Caki2 (cell line): ENCODE data around the gene UBR1. TPM values are rescaled to one million over a fixed set of nuclear protein-coding genes. Genes with fewer than 3 reads are reported as not detected.
"Not testable (repeated sequence)": the region's sequence is repeated elsewhere in the genome, so short reads cannot be mapped to it uniquely, and the experiment has no call there.

ENCODE experiments used
- DNase-seq: peaks from one replicate; pipeline ENCODE4 v3.0.0-alpha.2; 2015; ENCODE audit warnings: low read depth
- in situ Hi-C: cut with HindIII; loops from 2 replicates; pipeline ENCODE4 v1.10.0; 2016; ENCODE audit warnings: low sequenced_read_pairs, low pct_unique_long_range_greater_than_20kb, mixed read lengths
- total RNA-seq: library from RNA; depleted of rRNA; stranded (reverse); fragments of >200 nt; shearing (Covaris generic); gene quantifications from 2 replicates; pipeline ENCODE4 v1.2.3, GENCODE V29; 2014; ENCODE audit warnings: low replicate concordance; rRNA removed

Gene UBR1
- total RNA-seq = 15.1 and 37.6 TPM in 2 replicates

DNA sequence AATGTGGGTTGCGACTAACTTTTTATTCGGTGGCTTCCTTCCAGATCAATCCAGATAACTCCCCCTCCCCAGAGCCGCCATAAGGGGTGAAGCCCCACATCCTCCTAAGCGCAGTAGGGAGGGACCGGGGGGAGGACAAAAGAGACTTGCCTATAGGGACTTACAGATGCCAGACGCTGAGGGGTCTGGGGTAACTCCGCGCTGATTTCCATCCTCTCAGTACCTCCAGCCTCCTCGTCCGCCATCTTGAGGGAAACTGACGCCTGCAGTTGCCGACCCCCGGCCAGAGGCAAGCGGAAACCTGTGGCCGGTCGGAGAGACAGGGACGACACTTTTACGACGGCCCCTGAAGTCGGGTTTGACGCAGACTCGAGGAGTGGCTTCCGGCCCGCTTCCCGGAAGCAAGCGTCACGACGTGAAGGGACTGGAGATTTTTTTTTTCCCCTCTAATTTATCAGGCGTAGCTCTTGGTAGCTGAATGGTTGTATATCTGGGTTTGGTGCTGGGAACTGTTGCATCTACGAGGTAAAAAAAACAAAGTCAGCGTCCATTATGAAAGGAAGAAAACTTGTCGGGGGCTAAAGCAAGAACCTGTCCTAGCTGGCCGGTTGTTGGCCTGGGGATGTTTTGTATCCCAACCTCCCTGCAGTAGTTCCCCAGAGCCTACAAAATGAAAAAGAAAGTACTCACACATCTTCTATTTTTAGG is at the start of gene UBR1:
Gene UBR1, minus strand, starts transcription at position 261 of the 708 bp plus-strand sequence. Its CDS starts 16 bp downstream, at position 245.
- DNase-seq = peak; percentile 76
- in situ Hi-C loops = no loop called here

DNA sequence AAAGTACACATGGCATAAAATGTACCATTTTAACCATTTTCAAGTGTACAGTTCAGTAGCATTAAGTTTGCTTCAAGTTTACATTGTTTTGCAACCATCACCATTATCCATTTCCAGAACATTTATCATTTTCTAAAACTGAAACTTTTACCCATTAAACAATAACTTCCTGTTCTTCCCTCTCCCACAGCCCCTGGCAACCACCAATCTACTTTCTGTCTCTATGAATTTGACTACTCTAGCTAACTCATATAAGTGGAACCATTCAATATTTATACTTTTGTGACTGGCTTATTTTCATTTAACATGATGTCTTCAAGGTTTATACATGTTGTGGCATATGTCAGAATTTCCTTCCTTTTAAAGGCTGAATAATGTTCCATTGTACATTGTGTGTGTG is 47.4 kb upstream of the UBR1 start:
- no peak for DNase-seq
- in situ Hi-C loops = no loop called here

DNA sequence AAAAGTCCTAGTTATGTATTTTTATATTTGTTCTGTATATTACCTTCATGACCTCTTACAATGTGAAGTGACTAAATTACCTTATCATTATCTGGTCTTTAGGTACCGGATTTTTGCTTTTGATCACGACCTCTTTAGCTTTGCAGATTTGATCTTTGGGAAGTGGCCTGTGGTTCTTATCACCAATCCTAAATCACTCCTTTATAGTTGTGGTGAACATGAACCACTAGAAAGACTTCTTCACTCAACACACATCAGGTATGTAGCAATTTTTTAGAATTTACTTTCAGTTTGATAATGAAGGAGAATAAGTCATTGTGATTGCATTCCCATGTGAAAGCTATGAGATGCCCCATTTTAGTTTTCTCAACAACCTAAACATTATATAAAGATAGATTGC is 45.9 kb upstream of the UBR1 start:
- in situ Hi-C loops = no loop called here
- no peak for DNase-seq

DNA sequence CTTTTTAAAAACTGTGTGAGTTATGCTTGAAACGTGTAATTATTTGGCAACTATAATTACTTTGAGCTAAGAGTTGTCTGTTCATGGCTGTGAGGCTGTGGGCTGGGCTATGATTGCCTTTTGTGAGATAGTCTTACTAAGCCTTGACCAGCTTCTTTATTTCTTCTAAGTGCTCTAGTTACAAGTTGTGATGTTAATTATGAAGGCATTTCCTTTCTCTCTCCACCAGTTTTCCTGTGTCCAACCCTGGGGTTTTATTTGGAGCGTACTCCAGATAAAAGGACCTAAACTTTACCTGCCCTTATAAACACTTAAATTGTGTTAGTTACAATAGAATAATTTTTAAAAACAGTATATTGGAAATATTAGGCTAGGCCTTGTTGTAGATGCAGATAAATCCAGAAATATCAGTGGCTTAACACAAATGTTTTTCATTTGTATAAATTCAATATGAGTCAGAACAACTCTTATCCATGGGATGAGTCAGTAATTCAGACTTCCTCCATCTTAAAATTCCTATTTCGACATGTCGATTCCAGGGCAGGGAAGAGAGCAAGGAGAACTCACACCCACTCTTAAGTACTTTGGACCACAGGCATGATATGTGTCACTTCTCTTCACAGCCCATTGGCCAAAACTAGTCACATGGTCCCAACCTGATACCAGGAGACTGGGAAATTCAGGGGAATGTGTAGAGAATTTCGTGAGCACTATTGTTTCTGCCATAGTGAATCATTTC is 44.5 kb upstream of the UBR1 start:
- peak; percentile 47 for DNase-seq
- in situ Hi-C loops = no loop called here

DNA sequence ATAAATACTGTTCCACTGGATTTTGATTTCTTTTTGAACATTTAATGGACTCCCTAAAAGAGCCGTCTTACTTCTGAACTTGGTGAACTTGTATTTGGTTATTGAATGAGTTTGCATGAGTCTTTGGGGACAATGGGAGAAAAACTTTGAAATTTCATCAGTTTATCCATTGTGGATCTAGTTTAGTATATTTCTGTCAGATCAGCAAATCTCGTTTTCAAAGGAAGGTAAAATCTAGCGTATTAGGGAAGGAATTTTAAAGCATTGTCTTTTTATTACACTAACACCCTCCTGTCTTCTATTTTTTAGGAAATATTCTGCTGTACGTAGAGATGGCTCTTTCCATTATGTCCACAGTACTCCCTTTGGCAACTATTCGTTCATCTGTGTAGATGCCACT is 40.3 kb upstream of the UBR1 start:
- in situ Hi-C loops = no loop called here
- DNase-seq = no peak

DNA sequence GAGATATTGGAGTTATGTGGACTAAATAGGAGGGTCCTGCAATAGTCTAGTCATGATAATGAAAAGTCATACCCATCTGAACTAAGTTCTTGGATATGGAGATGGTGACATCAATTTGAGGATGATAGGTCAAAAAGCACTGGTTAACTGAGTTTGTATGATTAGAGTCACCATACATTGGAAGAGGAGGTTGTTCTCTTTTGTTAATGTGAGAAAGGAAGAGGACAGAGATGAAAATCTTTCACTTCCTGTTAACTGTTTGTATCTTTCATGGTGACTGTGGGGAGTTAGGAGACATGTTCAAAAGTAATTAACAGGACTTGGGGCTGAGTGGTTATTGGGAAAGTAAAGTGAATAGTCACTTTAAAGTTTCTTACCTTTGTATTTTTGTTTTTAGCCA is 38.7 kb upstream of the UBR1 start:
- in situ Hi-C loops = no loop called here
- DNase-seq = no peak

DNA sequence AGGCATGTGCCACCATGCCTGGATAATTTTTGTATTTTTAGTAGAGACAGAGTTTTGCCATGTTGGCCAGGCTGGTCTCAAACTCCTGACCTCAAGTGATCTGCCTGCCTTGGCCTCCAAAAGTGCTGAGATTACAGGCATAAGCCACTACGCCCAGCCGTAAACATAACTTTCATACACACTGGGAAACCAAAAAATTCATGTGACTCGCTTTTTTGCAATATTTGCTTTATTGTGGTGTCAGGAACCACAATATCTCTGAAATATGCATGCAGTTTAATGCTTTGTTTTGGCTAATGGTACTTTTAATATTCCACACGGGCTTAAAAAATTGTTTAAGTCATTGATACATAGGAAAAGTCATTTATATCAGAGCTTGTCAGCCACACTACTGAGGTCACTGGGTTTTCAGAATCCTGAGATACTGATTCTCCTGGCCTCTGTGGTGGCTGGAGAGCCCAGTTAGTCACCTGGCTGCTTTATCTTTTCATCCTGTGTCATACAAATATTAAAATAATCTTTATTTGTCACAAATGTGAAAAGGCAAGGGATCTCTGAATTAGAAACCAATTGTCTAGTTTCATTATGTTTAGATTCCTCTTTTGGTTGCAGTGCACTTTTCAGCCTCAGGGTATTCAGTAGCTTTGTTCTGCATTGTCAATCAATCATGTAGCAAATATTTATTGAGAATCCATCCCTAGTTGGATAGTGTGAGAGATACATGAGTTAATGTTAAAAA is 37.5 kb upstream of the UBR1 start:
- in situ Hi-C loops = no loop called here
- DNase-seq = no peak

DNA sequence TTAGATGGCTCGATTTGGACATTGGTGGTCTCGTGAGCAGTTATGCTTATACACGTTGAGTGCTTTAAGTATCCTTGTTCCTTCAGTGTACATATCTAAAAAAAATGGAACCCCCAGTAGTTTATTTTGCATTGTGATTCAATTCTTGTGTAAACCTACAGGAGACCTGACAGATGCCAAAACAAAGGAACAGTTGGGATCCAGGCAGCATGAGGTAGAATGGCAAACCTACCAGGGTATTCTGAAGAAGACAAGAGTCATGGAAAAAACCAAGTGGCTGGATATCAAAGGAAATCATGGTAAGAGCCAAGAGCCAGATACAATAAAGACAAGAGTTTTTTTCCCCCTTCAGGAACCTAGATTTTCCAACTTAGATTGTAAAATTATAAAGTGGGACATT is 29.5 kb upstream of the UBR1 start:
- no peak for DNase-seq
- in situ Hi-C loops = no loop called here

DNA sequence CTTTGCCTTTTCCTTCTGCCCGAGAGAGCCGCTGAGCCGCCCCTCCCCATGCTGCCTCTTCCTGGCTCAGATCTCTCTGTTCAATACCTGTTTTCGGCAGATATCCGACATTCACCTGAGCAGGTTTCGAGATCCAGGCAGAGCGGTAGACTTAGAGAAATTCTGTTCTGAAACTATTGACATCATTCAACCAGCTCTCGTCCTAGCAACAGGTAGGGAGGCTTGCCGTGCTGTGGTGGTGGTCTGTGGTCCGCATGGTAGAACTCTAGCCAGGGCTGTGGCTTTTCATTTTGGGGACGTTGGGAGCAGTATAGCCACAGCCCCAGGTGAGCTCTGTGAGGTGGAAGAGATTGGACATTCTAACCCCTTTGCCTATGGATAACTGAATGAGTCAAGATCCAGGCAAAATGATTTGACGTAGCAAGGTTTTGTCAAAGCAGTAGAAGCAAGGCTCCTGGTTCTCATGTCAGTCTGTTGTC is 28.4 kb upstream of the UBR1 start:
- no peak for DNase-seq
- in situ Hi-C loops = no loop called here

DNA sequence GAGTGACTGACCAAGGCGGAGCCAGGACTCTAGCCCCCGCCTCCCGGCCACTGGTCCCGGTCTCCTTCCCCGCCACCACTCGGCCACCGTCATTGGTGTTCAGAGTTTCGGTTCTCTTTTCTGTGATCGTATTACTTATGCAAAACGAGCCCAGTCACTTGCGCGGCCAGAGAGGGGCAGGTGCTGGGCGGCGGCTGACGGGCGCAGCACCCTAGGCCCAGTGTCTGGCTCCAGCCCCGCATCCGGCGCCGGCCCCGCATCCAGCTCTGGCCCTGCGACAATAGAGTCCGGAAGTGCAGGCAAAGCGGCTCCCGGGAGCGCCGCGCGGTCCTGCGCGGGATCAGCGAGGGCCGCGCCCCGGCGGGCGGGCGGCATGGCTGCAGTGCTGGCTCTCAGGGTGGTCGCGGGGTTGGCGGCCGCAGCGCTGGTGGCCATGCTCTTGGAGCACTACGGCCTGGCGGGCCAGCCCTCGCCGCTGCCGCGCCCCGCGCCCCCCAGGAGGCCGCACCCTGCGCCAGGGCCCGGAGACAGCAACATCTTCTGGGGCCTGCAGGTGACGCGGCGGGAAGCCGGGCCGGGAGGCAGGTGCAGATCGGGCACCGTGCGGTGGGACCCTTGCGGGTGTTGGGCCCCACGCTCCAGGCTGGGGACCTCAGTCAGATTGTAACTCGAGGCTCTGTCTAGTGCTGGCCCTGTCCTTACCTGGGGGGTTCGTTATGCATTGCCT is 27.8 kb upstream of the UBR1 start, which contains the start of gene TMEM62:
Gene TMEM62, plus strand, starts transcription at position 157 of the 727 bp plus-strand sequence. Its CDS starts 217 bp downstream, at position 374.
- DNase-seq = peak; percentile 81
- in situ Hi-C loops = no loop called here

DNA sequence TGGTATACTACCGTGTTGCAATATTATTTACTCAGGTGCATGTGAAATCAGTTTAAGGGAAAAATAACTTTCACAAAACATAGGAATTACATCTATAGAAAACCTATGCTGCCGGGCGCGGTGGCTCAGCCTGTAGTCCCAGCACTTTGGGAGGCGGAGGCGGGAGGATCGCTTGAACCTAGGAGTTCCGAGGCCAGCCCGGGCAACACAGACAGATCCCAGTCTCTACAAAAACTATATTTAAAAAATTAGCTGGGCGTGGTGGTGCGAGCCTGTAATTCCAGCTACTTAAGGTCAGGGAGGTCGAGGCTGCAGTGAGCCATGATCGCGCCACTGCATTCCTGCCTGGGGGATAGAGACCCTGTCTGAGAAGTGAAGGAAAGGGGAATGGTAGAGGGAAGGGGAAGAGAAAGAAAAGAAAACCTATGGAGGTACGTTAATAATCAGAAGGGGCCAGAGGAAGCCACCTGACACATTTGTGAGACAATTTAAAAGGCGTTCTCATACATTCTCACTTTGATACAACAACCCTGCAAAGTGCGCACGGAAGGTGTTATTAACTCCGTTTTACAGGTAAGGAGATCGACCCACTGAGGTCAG is 27.1 kb upstream of the UBR1 start:
- in situ Hi-C loops = no loop called here
- no peak for DNase-seq

DNA sequence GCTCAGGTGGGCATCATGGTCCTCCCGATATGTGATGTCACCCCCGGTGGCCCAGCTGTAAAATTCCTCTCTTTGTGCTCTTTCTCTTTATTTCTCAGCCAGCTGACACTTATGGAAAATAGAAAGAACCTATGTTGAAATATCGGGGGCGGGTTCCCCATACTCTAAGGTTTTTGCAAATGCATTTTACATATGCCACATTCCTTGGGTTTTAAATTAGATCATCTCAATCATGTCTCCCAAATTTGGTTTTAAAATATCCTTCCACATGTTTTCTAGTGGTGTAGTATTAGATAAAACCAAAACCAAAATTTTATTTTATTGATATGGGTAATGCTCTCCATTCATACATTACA is 23.1 kb upstream of the UBR1 start:
- DNase-seq = no peak
- in situ Hi-C loops = no loop called here

DNA sequence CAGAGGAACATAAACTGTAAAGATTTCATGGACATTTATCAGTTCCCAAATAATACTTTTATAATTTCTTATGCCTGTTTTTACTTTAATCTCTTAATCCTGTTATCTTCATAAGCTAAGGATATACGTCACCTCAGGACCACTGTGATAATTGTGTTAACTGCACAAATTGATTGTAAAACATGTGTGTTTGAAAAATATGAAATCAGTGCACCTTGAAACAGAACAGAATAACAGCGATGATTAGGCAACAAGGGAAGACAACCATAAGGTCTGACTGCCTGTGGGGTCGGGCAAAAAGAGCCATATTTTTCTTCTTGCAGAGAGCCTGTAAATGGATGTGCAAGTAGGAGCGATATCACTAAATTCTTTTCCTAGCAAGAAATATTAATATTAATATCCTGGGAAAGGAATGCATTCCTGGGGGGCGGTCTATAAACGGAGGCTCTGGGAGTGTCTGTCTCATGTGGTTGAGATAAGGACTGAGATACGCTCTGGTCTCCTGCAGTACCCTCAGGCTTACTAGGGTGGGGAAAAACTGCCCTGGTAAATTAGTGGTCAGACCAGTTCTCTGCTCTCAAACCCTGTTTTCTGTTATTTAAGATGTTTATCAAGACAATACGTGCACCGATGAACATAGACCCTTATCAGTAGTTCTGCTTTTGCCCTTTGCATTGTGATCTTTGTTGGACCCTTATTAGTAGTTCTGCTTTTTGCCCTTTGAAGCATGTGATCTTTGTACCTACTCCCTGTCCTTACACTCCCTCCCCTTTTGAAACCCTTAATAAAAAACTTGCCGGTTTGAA is 22.5 kb upstream of the UBR1 start:
- in situ Hi-C loops, DNase-seq: not testable (repeated sequence)

DNA sequence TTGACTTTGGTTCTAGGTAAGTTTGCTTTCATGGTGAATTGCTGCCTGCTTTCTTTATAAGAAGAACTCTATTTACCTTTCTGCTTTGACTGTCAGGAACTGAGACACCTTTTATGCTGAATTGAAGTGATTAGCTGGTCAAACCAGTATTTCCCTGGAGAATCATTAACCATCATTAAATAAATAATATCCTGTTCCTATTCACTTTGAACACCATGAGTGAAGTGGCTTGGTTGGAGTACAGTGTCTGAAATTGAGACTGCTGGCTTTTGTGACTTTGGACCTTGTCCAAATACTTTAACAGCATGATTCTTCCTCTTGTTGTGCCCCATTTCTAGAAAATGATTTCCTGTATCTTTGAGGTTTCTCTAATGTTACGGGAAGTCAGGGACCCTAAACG is 21.9 kb upstream of the UBR1 start:
- DNase-seq = peak; percentile 13
- in situ Hi-C loops = no loop called here

DNA sequence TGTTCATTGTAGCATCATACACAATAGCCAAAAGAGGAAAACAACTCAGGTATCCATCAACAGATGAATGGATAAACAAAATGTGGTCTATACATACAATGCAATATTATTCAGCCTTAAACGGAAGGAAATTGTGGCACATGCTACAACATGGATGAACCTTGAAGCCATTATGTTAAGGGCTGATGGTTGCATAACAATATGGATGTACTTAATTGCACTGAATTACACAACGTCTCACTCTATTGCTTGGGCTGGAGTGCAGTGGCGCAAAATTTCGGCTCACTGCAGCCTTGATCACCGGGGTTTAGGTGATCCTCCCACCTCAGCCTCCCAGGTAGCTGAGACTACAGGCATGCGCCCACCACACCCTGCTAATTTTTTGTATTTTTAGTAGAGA is 20.5 kb upstream of the UBR1 start:
- DNase-seq = no peak
- in situ Hi-C loops = no loop called here

DNA sequence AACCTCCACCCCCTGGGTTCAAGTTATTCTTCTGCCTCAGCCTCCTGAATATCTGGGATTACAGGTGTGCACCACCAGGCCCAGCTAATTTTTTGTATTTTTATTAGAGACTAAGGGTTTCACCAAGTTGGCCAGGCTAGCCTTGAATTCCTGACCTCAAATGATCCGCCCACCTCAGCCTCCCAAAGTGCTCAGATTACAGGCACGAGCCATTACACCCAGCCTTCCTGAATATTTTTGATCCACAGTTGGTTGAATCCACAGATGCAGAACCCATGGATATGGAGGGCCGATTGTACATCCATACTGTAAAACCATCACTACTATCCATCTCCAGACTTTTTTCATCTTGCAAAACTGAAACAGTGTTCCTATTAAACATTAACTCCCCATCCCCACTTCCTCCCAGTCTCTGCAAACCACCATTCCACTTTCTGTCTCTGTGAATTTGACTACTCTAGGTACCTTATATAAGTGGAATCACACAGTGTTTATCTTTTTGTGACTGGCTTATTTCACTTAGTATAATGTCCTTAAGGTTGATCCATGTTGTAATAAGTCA is 19.3 kb upstream of the UBR1 start:
- peak; percentile 22 for DNase-seq
- in situ Hi-C loops = no loop called here

DNA sequence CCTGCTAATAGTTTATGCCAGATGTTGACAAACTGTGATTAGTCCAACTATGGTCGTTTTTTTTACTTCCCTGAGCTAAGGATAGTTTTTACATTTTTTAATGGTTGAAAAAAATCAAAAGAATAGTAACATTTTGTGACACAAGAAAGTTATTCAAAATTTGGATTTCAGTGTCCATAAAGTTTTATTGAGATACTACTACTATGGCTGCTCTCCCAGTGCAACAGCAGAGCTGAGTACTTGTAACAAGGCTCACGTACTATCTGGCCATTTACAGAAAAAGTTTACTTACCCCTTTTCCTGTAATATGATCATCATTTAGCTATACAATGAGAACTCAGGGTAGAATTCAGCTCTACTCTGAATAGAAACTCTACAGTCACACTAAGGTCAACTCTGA is 16.0 kb upstream of the UBR1 start:
- no peak for DNase-seq
- in situ Hi-C loops = no loop called here
